Measurements from ENCODE around the gene PARD3. TPM values are rescaled to one million over a fixed set of nuclear protein-coding genes. Genes with fewer than 3 reads are reported as not detected.

Gene PARD3
- total and polyA plus RNA-seq, 2 experiments from 2014 or later, result 6.3 to 21.2 TPM

DNA sequence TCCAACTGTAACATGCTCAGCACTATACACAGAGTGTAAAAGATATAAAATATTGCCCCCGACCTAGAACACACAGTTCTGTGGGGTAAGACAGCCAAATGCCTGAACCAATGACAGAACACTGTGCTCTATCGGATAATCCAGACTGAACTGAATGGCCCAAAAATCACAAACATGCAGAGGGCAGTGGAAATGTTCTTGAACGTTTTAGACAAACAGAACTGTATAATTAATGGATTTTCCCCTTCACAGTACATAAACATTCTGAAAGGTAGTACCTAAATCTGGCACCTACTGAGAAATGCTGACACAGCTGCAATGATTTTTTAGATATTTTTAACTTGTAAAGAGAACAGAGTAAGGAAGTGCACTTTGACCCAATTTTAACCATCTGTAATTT lies 33.4 kb downstream of the PARD3 start:
- H3K27ac ChIP-seq, result no peak overlapping the region
- H3K79me2 ChIP-seq (ENCODE audit: insufficient read depth), result peaks cover 68% of the 10 kb centered on the region
- DNase-seq, result no peak
- H4K20me1 ChIP-seq (ENCODE audit: insufficient read depth), result peaks cover 11% of the 10 kb centered on the region; the same call in 1 of the 2 replicates
- in situ Hi-C loops (cut with MboI), result no loop called here
- H3K4me3 ChIP-seq, result no peak overlapping the region
- H3F3A ChIP-seq (ENCODE audit: insufficient read depth), result 0 out of 2 replicates have a peak, but pooled peaks cover 8% of the 10 kb centered on the region
- H3K9me3 ChIP-seq (ENCODE audit: low read depth), result no peaks in the 10 kb centered on the region
- H3K4me2 ChIP-seq (ENCODE audit: unreplicated experiment), result no peak overlapping the region
- 46 to 48% methylated on average over 3 of the region's 3 CpGs for WGBS, 2 experiments (ENCODE audit: low coverage in 1 of 2, low lambda C conversion rate in 2 of 2, missing lambda C conversion rate in 2 of 2)
- H3K36me3 ChIP-seq (ENCODE audit: low read depth), result no peaks in the 10 kb centered on the region
- H3K9ac ChIP-seq, result no peak overlapping the region
- peaks cover 13% of the 10 kb centered on the region for H3K4me1 ChIP-seq (ENCODE audit: insufficient read depth)
- TF ChIP-seq EZH2 (IDR thresholded peaks at IDR 0.05; ENCODE audit: insufficient read depth, poor library complexity, severe bottlenecking), result no peak
- no peak for TF ChIP-seq EZH2phosphoT487 (IDR thresholded peaks at IDR 0.05; ENCODE audit: insufficient read depth, low read depth)
- H3K9me2 ChIP-seq (ENCODE audit: insufficient read depth), result no peaks in the 10 kb centered on the region
- H2AFZ ChIP-seq, result no peak overlapping the region
- H3K27me3 ChIP-seq (replicated peaks; ENCODE audit: insufficient read depth), result no peaks in the 10 kb centered on the region

DNA sequence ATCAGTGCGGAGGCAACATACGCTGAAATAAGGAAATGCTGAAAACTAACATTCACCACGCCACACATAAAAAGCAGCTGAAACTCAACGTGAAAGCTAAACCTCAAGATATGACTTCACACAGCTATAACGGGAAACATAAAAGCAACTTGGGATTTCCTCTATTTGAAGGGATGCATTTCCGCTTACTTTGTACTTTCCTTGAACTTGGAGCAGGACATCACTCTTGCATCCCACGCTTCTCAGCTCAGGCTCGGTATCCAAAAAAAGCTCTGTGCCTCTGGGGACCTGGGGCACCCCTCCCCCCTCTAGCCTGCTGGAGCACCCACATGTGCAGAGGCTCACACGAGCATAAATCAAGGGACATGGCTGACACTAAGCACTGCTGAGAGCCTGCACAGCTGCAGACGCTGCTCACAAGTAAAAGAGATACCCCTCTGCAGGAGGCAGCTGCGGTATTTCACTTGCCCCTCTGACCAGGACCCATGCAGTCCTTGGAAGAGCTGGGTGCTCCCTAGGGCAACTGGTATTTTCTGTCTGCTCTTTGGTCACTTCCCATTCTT lies 34.2 kb downstream of the PARD3 start:
- H3K27me3 ChIP-seq (replicated peaks; ENCODE audit: insufficient read depth), result no peaks in the 10 kb centered on the region
- no peak overlapping the region for H3K27ac ChIP-seq
- no peak for DNase-seq
- no peaks in the 10 kb centered on the region for H3K9me3 ChIP-seq (ENCODE audit: low read depth)
- no peaks in the 10 kb centered on the region for H3K36me3 ChIP-seq (ENCODE audit: low read depth)
- no peak overlapping the region for H2AFZ ChIP-seq
- in situ Hi-C loops (cut with MboI), result no loop called here
- H3K4me1 ChIP-seq (ENCODE audit: insufficient read depth), result peaks cover 7% of the 10 kb centered on the region
- no peak overlapping the region for H3K4me3 ChIP-seq
- no peak overlapping the region for H3K9ac ChIP-seq
- 0 out of 2 replicates have a peak, but pooled peaks cover 3% of the 10 kb centered on the region for H3F3A ChIP-seq (ENCODE audit: insufficient read depth)
- 97 to 98% methylated on average over 11 of the region's 11 CpGs for WGBS, 2 experiments (ENCODE audit: low coverage in 1 of 2, low lambda C conversion rate in 2 of 2, missing lambda C conversion rate in 2 of 2)
- H4K20me1 ChIP-seq (ENCODE audit: insufficient read depth), result peaks cover 11% of the 10 kb centered on the region; the same call in 1 of the 2 replicates
- no peaks in the 10 kb centered on the region for H3K9me2 ChIP-seq (ENCODE audit: insufficient read depth)
- TF ChIP-seq EZH2 (IDR thresholded peaks at IDR 0.05; ENCODE audit: insufficient read depth, poor library complexity, severe bottlenecking) (no peak), EZH2phosphoT487 (IDR thresholded peaks at IDR 0.05; ENCODE audit: insufficient read depth, low read depth) (no peak)
- no peak overlapping the region for H3K4me2 ChIP-seq (ENCODE audit: unreplicated experiment)
- H3K79me2 ChIP-seq (ENCODE audit: insufficient read depth), result peaks cover 65% of the 10 kb centered on the region

DNA sequence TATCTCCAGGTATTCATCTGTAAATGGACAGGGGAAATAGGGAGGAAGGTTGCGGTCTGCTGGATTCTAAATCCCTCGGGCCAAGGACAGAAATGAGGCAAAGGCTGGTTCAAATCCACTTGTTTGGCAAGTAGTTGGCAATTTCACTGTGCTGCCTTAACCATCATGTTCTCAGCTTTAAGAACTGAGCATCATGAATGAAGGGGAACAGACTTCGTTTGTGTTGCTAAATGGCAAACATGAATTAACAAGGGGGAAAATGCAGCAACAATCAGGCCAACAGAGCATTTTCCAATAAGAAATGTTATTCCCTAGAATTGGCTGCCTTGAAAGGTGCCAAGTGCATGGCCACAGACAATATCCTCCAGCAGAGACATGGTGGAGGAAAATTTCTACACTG lies 36.9 kb downstream of the PARD3 start:
- Histone ChIP-seq H3K9me3 (ENCODE audit: low read depth) (no peaks in the 10 kb centered on the region), H3K9me2 (ENCODE audit: insufficient read depth) (no peaks in the 10 kb centered on the region), H3K4me3 (no peak overlapping the region), H3F3A (ENCODE audit: insufficient read depth) (no peaks in the 10 kb centered on the region), H3K79me2 (ENCODE audit: insufficient read depth) (peaks cover 69% of the 10 kb centered on the region), H3K9ac (no peak overlapping the region), H3K27me3 (replicated peaks; ENCODE audit: insufficient read depth) (no peaks in the 10 kb centered on the region), H3K4me1 (ENCODE audit: insufficient read depth) (peaks cover 7% of the 10 kb centered on the region), H2AFZ (no peak overlapping the region), H3K36me3 (ENCODE audit: low read depth) (no peaks in the 10 kb centered on the region), H3K27ac (no peak overlapping the region), H3K4me2 (ENCODE audit: unreplicated experiment) (no peak overlapping the region), H4K20me1 (ENCODE audit: insufficient read depth) (peaks cover 11% of the 10 kb centered on the region; the same call in 1 of the 2 replicates)
- TF ChIP-seq EZH2 (IDR thresholded peaks at IDR 0.05; ENCODE audit: insufficient read depth, poor library complexity, severe bottlenecking) (no peak), EZH2phosphoT487 (IDR thresholded peaks at IDR 0.05; ENCODE audit: insufficient read depth, low read depth) (no peak)
- DNase-seq, result no peak
- WGBS, 2 experiments (ENCODE audit: low coverage in 1 of 2, low lambda C conversion rate in 2 of 2, missing lambda C conversion rate in 2 of 2), result 92 to 94% methylated on average over 3 of the region's 3 CpGs
- in situ Hi-C loops (cut with MboI), result no loop called here

DNA sequence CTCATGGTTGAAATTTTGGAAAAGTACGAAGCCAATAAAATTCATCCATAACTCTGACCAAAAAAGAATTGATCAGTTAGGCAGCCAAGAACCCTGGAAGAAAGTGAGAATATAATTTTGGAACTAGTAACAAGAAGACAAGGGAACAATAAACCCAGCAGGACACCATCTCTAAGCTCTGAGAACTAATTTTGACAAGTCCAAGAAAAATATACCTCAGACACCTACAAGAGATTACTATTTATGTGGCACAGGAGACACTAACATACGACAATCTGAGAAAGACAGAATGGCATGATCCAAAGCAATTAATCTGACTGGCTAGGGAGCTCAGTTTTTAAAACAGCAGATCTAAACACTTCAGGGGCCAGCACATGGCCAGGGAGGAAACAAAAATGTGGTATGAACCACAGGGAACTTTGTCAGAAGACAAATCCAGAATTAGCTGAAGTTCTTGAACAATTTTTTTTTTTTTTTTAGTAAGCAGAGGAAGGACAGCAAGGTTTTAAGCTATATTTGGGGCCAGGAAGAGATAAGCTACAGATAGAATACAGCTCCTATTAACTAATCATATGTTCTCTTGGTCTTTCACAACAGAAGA lies 38.9 kb downstream of the PARD3 start:
- no peaks in the 10 kb centered on the region for H3K27me3 ChIP-seq (replicated peaks; ENCODE audit: insufficient read depth)
- H3K9me3 ChIP-seq (ENCODE audit: low read depth), result no peaks in the 10 kb centered on the region
- no peaks in the 10 kb centered on the region for H3F3A ChIP-seq (ENCODE audit: insufficient read depth)
- H3K79me2 ChIP-seq (ENCODE audit: insufficient read depth), result peaks cover 67% of the 10 kb centered on the region
- H3K9ac ChIP-seq, result no peak overlapping the region
- H3K36me3 ChIP-seq (ENCODE audit: low read depth), result no peaks in the 10 kb centered on the region
- H3K4me2 ChIP-seq (ENCODE audit: unreplicated experiment), result no peak overlapping the region
- peaks cover 7% of the 10 kb centered on the region for H3K4me1 ChIP-seq (ENCODE audit: insufficient read depth)
- TF ChIP-seq EZH2phosphoT487 (IDR thresholded peaks at IDR 0.05; ENCODE audit: insufficient read depth, low read depth) (no peak), EZH2 (IDR thresholded peaks at IDR 0.05; ENCODE audit: insufficient read depth, poor library complexity, severe bottlenecking) (no peak)
- 73 to 74% methylated on average over 2 of the region's 2 CpGs for WGBS, 2 experiments (ENCODE audit: low coverage in 1 of 2, low lambda C conversion rate in 2 of 2, missing lambda C conversion rate in 2 of 2)
- H4K20me1 ChIP-seq (ENCODE audit: insufficient read depth), result peaks cover 7% of the 10 kb centered on the region; the same call in 1 of the 2 replicates
- H2AFZ ChIP-seq, result no peak overlapping the region
- no peaks in the 10 kb centered on the region for H3K9me2 ChIP-seq (ENCODE audit: insufficient read depth)
- no peak for DNase-seq
- H3K27ac ChIP-seq, result no peak overlapping the region
- in situ Hi-C loops (cut with MboI), result no loop called here
- no peak overlapping the region for H3K4me3 ChIP-seq
